PFSK-1 (cell line): Measurements from ENCODE around the gene PSD.

Experiments used
- POLR2AphosphoS5 ChIP-seq: IDR thresholded peaks from 2 replicates; pipeline ENCODE4 v1.6.1; 2012; ENCODE audit warnings: low read depth, mild to moderate bottlenecking, control low read depth, low read length, moderate library complexity
- SIN3A ChIP-seq: IDR thresholded peaks from 2 replicates; pipeline ENCODE4 v1.6.1; 2012; ENCODE audit warnings: mild to moderate bottlenecking, low read length, moderate library complexity, borderline replicate concordance; ENCODE audit not compliant: insufficient read depth
- TAF1 ChIP-seq: IDR thresholded peaks from 2 replicates; pipeline ENCODE4 v1.6.1; 2012; ENCODE audit warnings: low read length, control low read depth, borderline replicate concordance; ENCODE audit not compliant: insufficient read depth
- TF ChIP-seq, protein P1 (sequence below), 2 experiments: IDR thresholded peaks; 2 replicates each; pipeline versions ENCODE4 v1.6.1 to v1.8.0; 2011 to 2012; ENCODE audit warnings: low read depth in 2 of 2, low read length in 2 of 2, control low read depth in 1 of 2, inconsistent platforms in 1 of 2, mild to moderate bottlenecking in 1 of 2, moderate library complexity in 1 of 2; ENCODE audit not compliant: insufficient read depth in 1 of 2

DNA sequence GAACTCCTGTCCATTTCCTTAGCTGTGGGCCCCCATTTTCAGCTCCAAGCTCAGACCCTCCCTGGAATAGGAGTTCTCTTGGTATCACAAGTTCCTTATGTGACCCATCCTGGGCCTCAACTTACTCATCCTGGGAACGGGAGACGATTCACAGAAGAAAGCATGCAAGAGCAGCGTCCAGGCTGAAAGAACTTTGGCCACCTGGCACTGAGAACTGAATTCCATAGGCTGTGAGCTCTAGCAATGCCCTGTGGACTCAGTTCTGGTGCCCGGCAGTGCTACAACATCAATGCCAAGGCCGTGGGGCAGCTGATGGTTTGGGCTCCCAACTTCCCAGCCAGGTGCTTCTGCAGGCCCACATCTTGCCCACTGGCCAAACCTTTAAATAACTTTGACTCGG lies 17.7 kb upstream of the PSD start:
- TF ChIP-seq SIN3A (no peak), POLR2AphosphoS5 (no peak), TAF1 (no peak)
- TF ChIP-seq, protein P1, sequence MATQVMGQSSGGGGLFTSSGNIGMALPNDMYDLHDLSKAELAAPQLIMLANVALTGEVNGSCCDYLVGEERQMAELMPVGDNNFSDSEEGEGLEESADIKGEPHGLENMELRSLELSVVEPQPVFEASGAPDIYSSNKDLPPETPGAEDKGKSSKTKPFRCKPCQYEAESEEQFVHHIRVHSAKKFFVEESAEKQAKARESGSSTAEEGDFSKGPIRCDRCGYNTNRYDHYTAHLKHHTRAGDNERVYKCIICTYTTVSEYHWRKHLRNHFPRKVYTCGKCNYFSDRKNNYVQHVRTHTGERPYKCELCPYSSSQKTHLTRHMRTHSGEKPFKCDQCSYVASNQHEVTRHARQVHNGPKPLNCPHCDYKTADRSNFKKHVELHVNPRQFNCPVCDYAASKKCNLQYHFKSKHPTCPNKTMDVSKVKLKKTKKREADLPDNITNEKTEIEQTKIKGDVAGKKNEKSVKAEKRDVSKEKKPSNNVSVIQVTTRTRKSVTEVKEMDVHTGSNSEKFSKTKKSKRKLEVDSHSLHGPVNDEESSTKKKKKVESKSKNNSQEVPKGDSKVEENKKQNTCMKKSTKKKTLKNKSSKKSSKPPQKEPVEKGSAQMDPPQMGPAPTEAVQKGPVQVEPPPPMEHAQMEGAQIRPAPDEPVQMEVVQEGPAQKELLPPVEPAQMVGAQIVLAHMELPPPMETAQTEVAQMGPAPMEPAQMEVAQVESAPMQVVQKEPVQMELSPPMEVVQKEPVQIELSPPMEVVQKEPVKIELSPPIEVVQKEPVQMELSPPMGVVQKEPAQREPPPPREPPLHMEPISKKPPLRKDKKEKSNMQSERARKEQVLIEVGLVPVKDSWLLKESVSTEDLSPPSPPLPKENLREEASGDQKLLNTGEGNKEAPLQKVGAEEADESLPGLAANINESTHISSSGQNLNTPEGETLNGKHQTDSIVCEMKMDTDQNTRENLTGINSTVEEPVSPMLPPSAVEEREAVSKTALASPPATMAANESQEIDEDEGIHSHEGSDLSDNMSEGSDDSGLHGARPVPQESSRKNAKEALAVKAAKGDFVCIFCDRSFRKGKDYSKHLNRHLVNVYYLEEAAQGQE (IDR thresholded peaks at IDR 0.05; ENCODE audit: insufficient read depth in 1 of 2, low read depth in 2 of 2, low read length in 2 of 2) = no peak
